Prostate gland (tissue), 2 donors: ENCODE data around the gene BDH1. TPM values are rescaled to one million over a fixed set of nuclear protein-coding genes. Genes with fewer than 3 reads are reported as not detected.

Experiments used
- DNase-seq: peaks from one replicate; pipeline ENCODE4 v3.0.0-alpha.2; 2019; ENCODE audit warnings: low spot score
- H3K27ac ChIP-seq, 2 donors: fragments of 200-600 bp; sonication (generic); 2 replicates each; pipeline ENCODE4 v1.5.1; 2017 to 2019
- H3K27me3 ChIP-seq: fragments of 200-600 bp; sonication (generic); replicated peaks from 2 replicates; pipeline ENCODE4 v1.5.1; 2019; ENCODE audit not compliant: insufficient read depth
- H3K36me3 ChIP-seq, 2 donors: fragments of 200-600 bp; sonication (generic); 1 replicate in 1 of 2; 2 replicates in 1 of 2; pipeline versions ENCODE4 v1.5.1 to v1.8.1; 2017 to 2019
- H3K4me1 ChIP-seq: fragments of 200-600 bp; sonication (generic); replicated peaks from 2 replicates; pipeline ENCODE4 v1.5.1; 2019
- H3K4me3 ChIP-seq, 2 donors: fragments of 200-600 bp; sonication (generic); 2 replicates each; pipeline ENCODE4 v1.5.1; 2017 to 2019
- H3K9me3 ChIP-seq: fragments of 200-600 bp; sonication (generic); 2 replicates; pipeline ENCODE4 v1.5.1; 2017
- POLR2A ChIP-seq: fragments of 450-650 bp; IDR thresholded peaks from one replicate; pipeline ENCODE4 v1.6.1; 2016; ENCODE audit warnings: antibody characterized with exemption, mild to moderate bottlenecking
- POLR2AphosphoS5 ChIP-seq: sonication (generic); formaldehyde crosslinking; IDR thresholded peaks from one replicate; pipeline ENCODE4 v1.6.1; 2017; ENCODE audit warnings: antibody characterized with exemption
- WGBS: methylation state at CpG from one replicate; pipeline ENCODE4 v1.1.5; 2018; 5-methylcytosine and 5-hydroxymethylcytosine counted together
- intact Hi-C: fragments of 100-400 bp; cut with DNase I; formaldehyde crosslinking; loops from one replicate; pipeline ENCODE4 v1.14.2; 2022
- total RNA-seq, 2 donors: library from RNA; depleted of rRNA; stranded (reverse); fragments of >200 nt; gene quantifications; one replicate each; pipeline ENCODE4 v1.1.0, GENCODE V29; 2016
- TF ChIP-seq, protein P1 (sequence below), 4 experiments: fragments of 200-600 bp in 2 of 4; fragments of 450-650 bp in 2 of 4; sonication (generic) in 2 of 4; IDR thresholded peaks; 1 replicate in 3 of 4; 2 replicates in 1 of 4; pipeline ENCODE4 v1.5.1; 2016 to 2019; ENCODE audit warnings: antibody characterized with exemption in 4 of 4, mild to moderate bottlenecking in 2 of 4, moderate library complexity in 2 of 4

BDH1 gene
- total RNA-seq, 2 donors from 2014 or later, result 41.1 to 84.3 TPM

DNA sequence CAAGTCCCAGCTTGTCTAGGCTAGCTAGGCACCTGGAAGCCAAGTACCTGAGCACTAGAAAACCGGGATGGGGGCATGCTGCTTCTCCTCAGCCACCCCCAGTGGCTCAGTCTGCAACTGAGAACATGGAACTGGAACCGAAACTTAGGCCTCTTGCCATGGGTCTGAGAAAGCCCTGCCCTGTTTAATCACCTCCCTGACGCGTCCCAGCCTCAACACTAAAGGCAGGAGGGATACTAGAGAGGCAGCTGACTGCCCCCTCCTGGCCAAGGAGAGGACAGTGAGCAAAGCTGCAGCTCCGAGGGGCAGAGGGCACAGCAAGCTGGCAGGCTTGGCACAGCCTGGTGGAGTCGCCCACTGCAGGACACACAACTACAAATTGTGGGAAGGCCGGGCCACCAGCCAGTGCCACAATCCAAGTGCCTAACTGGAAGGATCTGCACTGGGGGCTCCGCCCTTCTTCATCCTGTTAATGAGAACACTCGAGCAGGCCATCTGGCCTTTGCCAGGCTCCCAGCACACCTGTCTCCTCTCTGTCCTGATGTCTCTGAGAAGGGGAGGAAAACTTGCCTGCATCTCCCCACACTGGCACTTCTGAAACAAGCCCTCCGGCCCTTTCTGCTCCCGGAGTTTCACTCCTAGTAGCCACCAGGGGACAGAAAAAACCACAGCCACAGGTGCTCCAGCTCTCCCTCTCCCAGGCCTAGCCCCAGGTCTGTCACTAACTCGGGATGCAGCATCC is 53.7 kb downstream of the BDH1 start:
- intact Hi-C loops, result no loop called here
- Histone ChIP-seq H3K36me3 (no peaks in the 10 kb centered on the region), H3K9me3 (no peaks in the 10 kb centered on the region), H3K27ac (no peak overlapping the region), H3K4me3 (no peak overlapping the region), H3K27me3 (no peaks in the 10 kb centered on the region), H3K4me1 (no peaks in the 10 kb centered on the region)
- 79% methylated on average over 10 of the region's 12 CpGs for WGBS
- no peak for TF ChIP-seq POLR2AphosphoS5
- TF ChIP-seq, protein P1, sequence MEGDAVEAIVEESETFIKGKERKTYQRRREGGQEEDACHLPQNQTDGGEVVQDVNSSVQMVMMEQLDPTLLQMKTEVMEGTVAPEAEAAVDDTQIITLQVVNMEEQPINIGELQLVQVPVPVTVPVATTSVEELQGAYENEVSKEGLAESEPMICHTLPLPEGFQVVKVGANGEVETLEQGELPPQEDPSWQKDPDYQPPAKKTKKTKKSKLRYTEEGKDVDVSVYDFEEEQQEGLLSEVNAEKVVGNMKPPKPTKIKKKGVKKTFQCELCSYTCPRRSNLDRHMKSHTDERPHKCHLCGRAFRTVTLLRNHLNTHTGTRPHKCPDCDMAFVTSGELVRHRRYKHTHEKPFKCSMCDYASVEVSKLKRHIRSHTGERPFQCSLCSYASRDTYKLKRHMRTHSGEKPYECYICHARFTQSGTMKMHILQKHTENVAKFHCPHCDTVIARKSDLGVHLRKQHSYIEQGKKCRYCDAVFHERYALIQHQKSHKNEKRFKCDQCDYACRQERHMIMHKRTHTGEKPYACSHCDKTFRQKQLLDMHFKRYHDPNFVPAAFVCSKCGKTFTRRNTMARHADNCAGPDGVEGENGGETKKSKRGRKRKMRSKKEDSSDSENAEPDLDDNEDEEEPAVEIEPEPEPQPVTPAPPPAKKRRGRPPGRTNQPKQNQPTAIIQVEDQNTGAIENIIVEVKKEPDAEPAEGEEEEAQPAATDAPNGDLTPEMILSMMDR (IDR thresholded peaks at IDR 0.05), result peak in 3 of 4 experiments; percentile 19 to 45 (median 40)
- DNase-seq, result no peak

DNA sequence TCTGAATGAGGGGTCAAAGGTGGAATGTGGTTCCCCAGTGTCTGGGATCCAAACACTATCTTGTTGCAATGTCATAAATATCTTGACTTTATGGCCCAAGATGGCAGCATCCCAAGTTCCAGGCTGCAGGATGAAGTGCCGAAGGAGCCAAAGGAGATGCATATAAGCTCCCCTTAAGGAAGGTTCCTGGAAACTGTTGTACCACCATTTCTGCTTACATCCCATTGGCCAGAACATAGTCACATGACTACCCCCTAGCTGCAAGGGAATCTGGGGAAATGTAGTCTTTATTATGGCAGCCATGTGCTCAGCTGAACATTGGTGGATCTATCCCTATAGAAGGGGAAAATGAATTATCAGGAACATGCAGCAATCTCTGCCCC is 54.3 kb downstream of the BDH1 start:
- Histone ChIP-seq H3K27ac (no peak overlapping the region), H3K4me1 (no peaks in the 10 kb centered on the region), H3K9me3 (no peaks in the 10 kb centered on the region), H3K4me3 (no peak overlapping the region), H3K36me3 (no peaks in the 10 kb centered on the region), H3K27me3 (no peaks in the 10 kb centered on the region)
- intact Hi-C loops, result no loop called here
- TF ChIP-seq POLR2AphosphoS5, result no peak
- TF ChIP-seq, protein P1 (IDR thresholded peaks at IDR 0.05), result no peak
- no peak for TF ChIP-seq POLR2A
- WGBS, result 85% methylated on average over 1 of the region's 1 CpG
- no peak for DNase-seq

- Histone ChIP-seq H3K27me3 (no peaks in the 10 kb centered on the region), H3K27ac (no peak overlapping the region), H3K36me3 (no peaks in the 10 kb centered on the region), H3K4me3 (no peak overlapping the region), H3K4me1 (no peaks in the 10 kb centered on the region), H3K9me3 (no peaks in the 10 kb centered on the region)
- DNase-seq, result no peak
- intact Hi-C loops, result no loop called here
- TF ChIP-seq, protein P1 (IDR thresholded peaks at IDR 0.05), result no peak
- TF ChIP-seq POLR2A, result no peak
- TF ChIP-seq POLR2AphosphoS5, result no peak
These were observed 55.0 kb downstream of the BDH1 start for GRCh38 chr3:197500812-197501211.

- no peak overlapping the region for H3K4me3 ChIP-seq
- H3K27me3 ChIP-seq, result no peaks in the 10 kb centered on the region
- TF ChIP-seq POLR2AphosphoS5 (no peak), POLR2A (no peak)
- TF ChIP-seq, protein P1 (IDR thresholded peaks at IDR 0.05), result no peak
- no peak for DNase-seq
- no peaks in the 10 kb centered on the region for H3K9me3 ChIP-seq
- intact Hi-C loops, result no loop called here
- no peaks in the 10 kb centered on the region for H3K4me1 ChIP-seq
- H3K36me3 ChIP-seq, result no peaks in the 10 kb centered on the region
- no peak overlapping the region for H3K27ac ChIP-seq
- 95% methylated on average over 8 of the region's 8 CpGs for WGBS
These were observed 56.3 kb downstream of the BDH1 start for GRCh38 chr3:197499427-197499826.
